ENCODE data around the gene RNF212B. TPM values are rescaled to one million over a fixed set of nuclear protein-coding genes. Genes with fewer than 3 reads are reported as not detected.
A peak's percentile ranks its signal among the peaks of the same experiment; 100 is the strongest.
"Not testable (repeated sequence)": the region's sequence is repeated elsewhere in the genome, so short reads cannot be mapped to it uniquely, and the experiment has no call there.

RNF212B gene
- not detected for total RNA-seq

- no peak for TF ChIP-seq POLR2A (IDR thresholded peaks at IDR 0.05)
- peak in 2 of 3 donors; percentile 40 to 61 for TF ChIP-seq POLR2AphosphoS5 (IDR thresholded peaks at IDR 0.05)
Observed at GRCh38 chr14:23237772-23238594, at the start of gene RNF212B. RNF212B (plus strand) TSS chr14:23237936; CDS start chr14:23240346, 2,410 bp downstream.

GRCh38 chr14:23193432-23193831, 44.3 kb upstream of the RNF212B start:
- TF ChIP-seq POLR2AphosphoS5 (IDR thresholded peaks at IDR 0.05) (no peak), CTCF (IDR thresholded peaks at IDR 0.05) (no peak), POLR2A (IDR thresholded peaks at IDR 0.05) (no peak), EP300 (IDR thresholded peaks at IDR 0.05; ENCODE audit: low read depth) (no peak)
- H3K27me3 ChIP-seq, result no peaks in the 10 kb centered on the region
- intact Hi-C loops (cut with DNase I; ENCODE audit: low total_unique reads) (no loop called here), in situ Hi-C loops (cut with MboI; ENCODE audit: low pct_ligation_motif_present in 1 of 4, low pct_unique_long_range_greater_than_20kb in 1 of 4, low sequenced_read_pairs in 3 of 4) (no loop called here)
- 32 to 59% methylated on average over 3 of the region's 3 CpGs for WGBS, 2 donors (ENCODE audit: low coverage in 1 of 2)
- H3K27ac ChIP-seq, result no peak overlapping the region
- H3K4me1 ChIP-seq, result no peaks in the 10 kb centered on the region
- no peaks in the 10 kb centered on the region for H3K9me3 ChIP-seq
- no peak overlapping the region for H3K4me3 ChIP-seq
- no peaks in the 10 kb centered on the region for H3K36me3 ChIP-seq
- no peak for DNase-seq

More at GRCh38 chr14:23237772-23238594, at the start of gene RNF212B:
- DNase-seq, result peak; percentile 96
- Histone ChIP-seq H3K4me1 (peaks cover 0 to 9% (median 0%) of the 10 kb centered on the region in 4 donors), H3K27me3 (no peaks in the 10 kb centered on the region), H3K36me3 (no peaks in the 10 kb centered on the region), H3K27ac (peak within 1 kb of the TSS; percentile 45 to 71 (median 59)), H3K4me3 (peak within 1 kb of the TSS; percentile 11 to 35 (median 17)), H3K9me3 (no peaks in the 10 kb centered on the region)
- in situ Hi-C loops (cut with MboI; ENCODE audit: low pct_ligation_motif_present in 1 of 4, low pct_unique_long_range_greater_than_20kb in 1 of 4, low sequenced_read_pairs in 3 of 4) (no loop called here), intact Hi-C loops (cut with DNase I; ENCODE audit: low total_unique reads) (no loop called here)
- WGBS, 2 donors (ENCODE audit: low coverage in 1 of 2), result 25 to 59% methylated on average over 19 to 39 of the region's 39 CpGs

GRCh38 chr14:23195552-23196101, 42.1 kb upstream of the RNF212B start:
- no peaks in the 10 kb centered on the region for H3K9me3 ChIP-seq
- in situ Hi-C loops (cut with MboI; ENCODE audit: low pct_ligation_motif_present in 1 of 4, low pct_unique_long_range_greater_than_20kb in 1 of 4, low sequenced_read_pairs in 3 of 4) (no loop called here), intact Hi-C loops (cut with DNase I; ENCODE audit: low total_unique reads) (no loop called here)
- no peaks in the 10 kb centered on the region for H3K27me3 ChIP-seq
- no peak overlapping the region for H3K4me3 ChIP-seq
- 40 to 53% methylated on average over 6 to 7 of the region's 7 CpGs for WGBS, 2 donors (ENCODE audit: low coverage in 1 of 2)
- TF ChIP-seq POLR2AphosphoS5 (IDR thresholded peaks at IDR 0.05) (no peak), CTCF (IDR thresholded peaks at IDR 0.05) (no peak), POLR2A (IDR thresholded peaks at IDR 0.05) (no peak), EP300 (IDR thresholded peaks at IDR 0.05; ENCODE audit: low read depth) (no peak)
- no peak for DNase-seq
- H3K27ac ChIP-seq, result no peak overlapping the region
- H3K36me3 ChIP-seq, result no peaks in the 10 kb centered on the region
- H3K4me1 ChIP-seq, result no peaks in the 10 kb centered on the region

GRCh38 chr14:23196487-23196886, 41.2 kb upstream of the RNF212B start:
- H3K4me3 ChIP-seq; DNase-seq; H3K36me3 ChIP-seq; H3K27ac ChIP-seq; in situ Hi-C loops (cut with MboI; ENCODE audit: low pct_ligation_motif_present in 1 of 4, low pct_unique_long_range_greater_than_20kb in 1 of 4, low sequenced_read_pairs in 3 of 4); intact Hi-C loops (cut with DNase I; ENCODE audit: low total_unique reads); H3K9me3 ChIP-seq; H3K4me1 ChIP-seq; H3K27me3 ChIP-seq: not testable (repeated sequence)
- 86% methylated on average over 2 of the region's 2 CpGs; no CpG with 5 or more reads in 1 of the 2 donors for WGBS, 2 donors (ENCODE audit: low coverage in 1 of 2)

- H3K27ac ChIP-seq; H3K4me3 ChIP-seq; H3K9me3 ChIP-seq; DNase-seq; H3K27me3 ChIP-seq; H3K4me1 ChIP-seq; H3K36me3 ChIP-seq; in situ Hi-C loops (cut with MboI; ENCODE audit: low pct_ligation_motif_present in 1 of 4, low pct_unique_long_range_greater_than_20kb in 1 of 4, low sequenced_read_pairs in 3 of 4); intact Hi-C loops (cut with DNase I; ENCODE audit: low total_unique reads): not testable (repeated sequence)
- WGBS, 2 donors (ENCODE audit: low coverage in 1 of 2), result 96% methylated on average over 1 of the region's 1 CpG; no CpG with 5 or more reads in 1 of the 2 donors
Observed at GRCh38 chr14:23199141-23199540, 38.6 kb upstream of the RNF212B start.

Measured in transverse colon (tissue), 4 donors.